GM19438 (cell line): ENCODE results near the gene VPS13C.

ENCODE experiments used
- ATAC-seq: cut with Tn5 transposase; IDR thresholded peaks from one replicate; pipeline ENCODE4 v1.9.1; 2021; ENCODE audit warnings: low read depth; ENCODE audit not compliant: unreplicated experiment

Gene VPS13C

DNA sequence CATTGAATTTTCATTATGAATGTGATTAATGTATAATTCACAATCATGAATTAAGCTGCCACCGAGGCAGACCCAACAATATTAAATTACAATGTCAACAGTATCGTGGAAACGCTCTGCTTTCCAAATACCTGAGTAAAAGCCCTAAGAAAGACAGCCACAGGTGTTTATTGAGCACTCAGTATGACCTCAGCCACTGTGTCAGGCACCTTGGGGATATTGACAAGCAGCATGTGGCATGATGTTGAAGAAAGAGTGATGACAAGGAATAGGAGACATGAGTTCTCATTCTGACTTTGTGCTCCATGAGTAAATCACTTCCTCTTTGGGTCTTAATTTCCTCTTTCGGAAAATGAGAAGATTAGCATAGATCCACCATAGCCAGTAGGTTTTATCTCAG lies 19.3 kb upstream of the VPS13C start:
- ATAC-seq: no peak

DNA sequence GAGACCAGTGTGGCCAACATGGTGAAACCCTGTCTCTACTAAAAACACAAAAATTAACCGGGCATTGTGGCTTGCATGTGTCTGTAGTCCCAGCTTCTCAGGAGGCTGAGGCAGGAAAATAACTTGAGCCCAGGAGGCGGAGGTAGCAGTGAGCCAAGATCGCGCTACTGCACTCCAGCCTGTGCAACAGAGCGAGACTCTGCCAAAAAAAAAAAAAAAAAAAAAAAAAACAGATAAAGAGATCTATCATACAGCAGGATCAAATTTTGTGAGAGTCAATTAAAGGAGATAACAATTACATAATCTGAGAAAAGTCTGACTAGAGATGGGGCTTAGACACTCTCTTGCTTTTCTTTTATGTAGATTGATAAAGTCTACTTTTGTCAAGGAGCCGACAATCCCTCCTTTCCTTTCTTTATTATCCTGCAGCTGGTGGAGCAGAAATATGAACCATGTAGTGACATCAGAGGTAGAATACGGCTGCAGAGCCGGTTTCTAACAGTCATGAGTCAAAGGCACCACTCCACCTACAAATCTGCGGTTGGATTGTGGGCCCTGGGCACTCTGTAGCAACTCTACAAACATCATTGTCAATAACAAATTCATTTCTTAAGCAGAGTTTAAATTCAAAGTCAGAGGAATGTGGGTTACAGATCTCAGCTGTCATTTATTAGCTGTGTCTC lies 15.5 kb upstream of the VPS13C start:
- no peak for ATAC-seq

DNA sequence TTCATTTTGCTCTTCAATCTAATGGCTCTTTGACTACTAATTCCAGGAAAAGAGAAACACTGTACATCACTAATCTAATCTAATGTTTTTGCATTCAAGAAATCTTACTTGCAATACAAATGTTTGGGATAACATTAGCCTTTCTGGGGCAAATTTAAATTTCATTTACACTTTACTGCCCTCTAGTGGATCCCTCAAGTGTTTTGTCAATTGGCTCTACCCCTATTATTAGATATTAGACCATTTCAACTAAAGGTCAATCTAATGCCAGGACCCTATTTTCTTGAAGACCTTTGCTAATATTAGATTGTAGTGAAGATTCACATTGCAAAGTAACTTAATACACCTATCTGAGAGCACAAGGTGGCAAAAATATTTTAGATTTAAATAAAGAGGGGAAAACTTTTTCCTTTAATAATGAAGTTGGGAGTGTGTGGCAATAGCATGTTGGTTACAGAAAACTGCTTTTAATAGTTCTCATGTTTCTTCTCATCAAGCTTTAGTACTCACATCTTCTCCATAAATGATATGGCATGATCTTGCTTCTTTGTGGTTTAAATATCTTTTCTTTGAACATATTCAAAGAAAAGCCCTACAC lies 11.6 kb upstream of the VPS13C start:
- no peak for ATAC-seq

DNA sequence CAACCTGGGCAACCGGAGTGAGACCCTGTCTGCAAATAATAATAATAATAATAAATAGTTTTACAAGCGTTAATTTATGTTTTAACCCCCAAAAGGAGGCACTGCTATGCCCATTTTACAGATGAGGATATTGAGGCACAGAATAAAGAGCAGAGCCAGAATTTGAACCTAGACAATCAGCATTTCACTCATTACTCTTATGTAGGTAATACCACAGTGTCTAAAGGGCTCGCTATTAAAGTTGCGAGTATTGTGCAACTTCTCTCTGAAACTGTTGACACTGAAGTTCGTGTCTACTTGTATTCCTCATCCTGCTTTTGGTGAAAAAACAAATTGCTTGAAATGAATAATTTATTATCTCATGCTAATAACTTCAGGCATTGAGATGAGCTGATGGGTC lies 9.3 kb upstream of the VPS13C start:
- ATAC-seq: no peak

DNA sequence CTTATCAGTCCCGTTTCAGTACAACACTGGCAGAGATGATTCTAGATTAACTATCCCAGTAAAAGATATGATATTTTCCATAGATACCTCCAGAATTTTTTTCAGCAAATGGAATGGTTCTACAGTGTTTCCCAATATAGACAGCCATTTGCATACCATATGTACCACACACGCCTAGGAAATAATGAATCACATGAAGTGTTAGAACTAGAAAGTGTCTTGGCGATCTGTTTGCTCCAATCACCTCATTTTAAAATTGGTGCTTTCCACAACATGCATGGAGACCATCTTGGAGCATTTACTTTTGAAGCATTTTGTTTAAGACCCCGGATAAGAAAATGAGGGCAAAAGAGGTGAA lies 8.5 kb upstream of the VPS13C start:
- no peak for ATAC-seq

DNA sequence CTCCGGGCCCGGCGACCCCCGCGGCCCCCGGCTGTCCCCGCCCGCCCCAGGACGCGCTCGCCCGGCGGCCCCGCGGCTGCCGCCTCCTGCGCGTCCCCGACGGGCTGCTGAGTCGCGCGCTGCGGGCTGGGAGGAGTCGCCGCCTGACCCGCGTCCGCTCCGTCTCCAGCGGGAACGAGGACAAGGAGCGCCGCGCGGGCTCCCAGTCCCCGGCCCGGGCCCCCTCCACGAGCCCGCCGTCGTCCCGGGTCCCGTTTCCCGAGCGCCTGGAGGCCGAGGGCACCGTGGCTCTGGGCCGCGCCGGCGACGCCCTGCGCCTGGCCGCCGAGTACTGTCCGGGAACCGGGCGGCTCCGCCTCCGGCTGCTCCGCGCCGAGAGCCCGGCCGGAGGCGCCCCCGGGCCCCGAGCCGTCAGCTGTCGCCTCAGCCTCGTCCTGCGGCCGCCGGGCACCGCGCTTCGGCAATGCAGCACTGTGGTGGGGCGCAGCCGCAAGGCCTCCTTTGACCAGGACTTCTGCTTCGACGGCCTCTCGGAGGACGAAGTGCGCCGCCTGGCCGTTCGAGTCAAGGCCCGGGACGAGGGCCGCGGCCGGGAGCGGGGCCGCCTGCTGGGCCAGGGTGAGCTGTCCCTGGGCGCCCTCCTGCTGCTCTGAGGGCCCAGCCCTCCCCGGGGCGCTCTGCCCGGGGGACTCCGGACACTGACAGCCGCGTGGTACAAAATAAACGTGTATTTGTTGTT lies 8.0 kb upstream of the VPS13C start:
- no peak for ATAC-seq

DNA sequence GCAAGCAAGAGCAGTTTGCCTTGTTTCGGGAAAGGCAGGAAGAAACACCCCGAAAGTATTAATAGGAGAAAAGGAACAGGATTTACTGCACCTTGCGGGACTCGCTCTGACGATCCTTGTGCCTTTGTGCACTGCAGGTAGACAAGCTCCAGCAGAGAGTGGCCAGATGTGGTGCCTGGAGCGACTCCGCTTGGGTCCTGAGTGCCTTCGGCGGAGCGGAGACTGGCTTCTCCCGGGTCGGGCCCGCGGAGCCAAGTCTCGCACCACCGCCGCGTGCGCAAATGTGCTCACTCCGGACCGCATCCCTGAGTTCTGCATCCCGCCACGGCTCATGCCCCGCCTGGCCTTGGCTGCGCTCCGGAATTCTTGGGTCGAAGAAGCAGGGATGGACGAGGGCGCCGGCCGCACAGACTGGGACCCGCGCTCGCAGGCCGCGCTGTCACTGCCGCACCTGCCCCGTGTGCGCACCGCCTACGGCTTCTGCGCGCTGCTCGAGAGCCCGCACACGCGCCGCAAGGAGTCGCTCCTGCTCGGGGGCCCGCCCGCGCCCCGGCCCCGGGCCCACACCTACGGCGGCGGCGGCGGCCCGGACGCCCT lies 7.3 kb upstream of the VPS13C start:
- no peak for ATAC-seq

DNA sequence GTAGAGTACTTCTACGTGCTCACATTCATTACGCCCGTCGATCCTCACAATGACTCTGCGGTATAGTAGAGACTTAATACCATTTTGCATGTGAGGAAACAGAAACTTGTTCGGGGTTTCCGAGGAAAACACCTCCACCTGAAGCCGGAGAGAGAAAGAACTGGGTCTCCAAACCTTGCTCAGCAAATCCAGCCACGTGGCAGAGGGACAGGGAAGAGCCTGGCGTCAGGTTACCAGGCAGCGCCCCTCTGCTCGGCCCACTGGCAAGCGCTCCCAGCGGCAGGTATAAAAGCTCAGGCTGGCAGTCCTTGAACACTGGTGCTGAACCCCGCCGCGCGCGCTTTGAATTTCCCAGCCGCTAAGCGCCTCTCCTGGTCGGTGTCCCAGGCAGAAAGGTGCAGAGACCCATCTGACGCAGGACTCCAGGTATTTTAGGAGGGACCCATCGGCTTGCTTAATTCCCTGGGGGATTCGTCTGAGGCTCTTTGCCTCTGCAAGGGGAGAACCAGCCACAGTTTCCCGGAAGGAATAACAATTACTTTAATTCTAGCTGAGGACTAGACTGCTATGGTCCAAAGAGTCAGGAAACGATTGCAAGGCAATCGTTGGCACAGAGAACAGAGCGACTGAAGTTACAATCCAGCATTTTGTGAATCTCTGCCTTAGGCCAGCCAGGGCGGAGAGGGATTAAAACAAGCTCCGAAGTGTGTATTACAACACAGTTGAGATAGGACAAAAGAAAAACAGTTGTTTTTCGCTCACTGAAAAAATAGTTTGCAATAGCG lies 6.6 kb upstream of the VPS13C start, which contains the start of gene C2CD4A:
Gene C2CD4A (plus strand): TSS at position 315 of the 785 bp plus-strand sequence. CDS start 637 bp downstream, outside the sequence.
- ATAC-seq: no peak

DNA sequence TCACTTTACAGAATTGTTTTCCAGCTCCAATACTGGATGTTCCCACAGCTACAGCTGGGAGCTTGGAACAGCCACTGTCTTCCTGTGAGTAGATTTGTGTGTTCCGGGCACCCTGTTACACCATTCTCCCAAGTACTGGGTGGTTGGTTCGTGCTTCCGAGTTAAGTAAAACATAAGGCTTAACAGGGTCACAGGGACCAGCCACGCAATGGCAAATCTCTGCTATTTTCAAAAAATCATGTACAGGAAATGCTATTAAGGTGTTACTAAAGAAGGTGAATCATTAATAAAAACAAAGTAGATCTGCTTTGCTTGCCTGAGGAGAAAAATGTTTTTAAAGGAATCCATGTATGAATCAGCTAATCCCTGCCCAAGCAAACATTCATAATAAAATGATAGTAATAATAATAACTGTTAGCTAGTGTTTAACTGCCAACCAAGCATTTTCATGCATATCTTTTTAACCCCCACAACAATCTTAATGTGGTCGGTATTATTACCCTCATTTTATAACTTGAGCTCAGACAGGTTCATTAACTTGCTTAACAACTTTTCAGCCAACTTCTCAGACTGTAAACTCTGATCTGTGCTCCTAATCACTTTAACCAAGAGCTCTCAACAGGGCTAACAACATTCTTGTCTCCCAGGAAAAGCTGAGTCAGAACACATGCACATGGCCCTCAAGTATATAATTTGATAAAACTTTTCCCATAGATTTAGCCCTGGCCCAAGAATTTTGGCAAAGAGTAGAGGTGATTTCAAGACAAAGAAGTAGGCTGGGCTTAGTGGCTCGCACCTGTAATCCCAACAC lies 3.8 kb upstream of the VPS13C start:
- no peak for ATAC-seq

DNA sequence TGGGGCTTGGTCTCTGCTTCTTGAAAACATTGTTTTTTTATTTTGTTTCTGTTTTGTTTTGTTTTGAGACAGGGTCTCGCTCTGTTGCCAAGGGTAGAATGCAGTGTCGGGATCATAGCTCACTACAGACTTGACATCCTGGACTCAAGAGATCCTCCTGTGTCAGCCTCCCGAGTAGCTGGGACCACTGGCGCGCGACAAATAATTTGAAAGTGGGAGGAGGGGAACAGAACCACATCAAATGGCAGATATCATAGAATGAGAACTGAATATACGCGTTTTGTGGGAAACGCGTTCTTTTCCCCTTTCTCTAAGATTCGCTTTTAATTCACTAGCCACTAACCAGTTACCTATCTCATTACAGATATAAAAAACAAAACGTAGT lies 641 bp upstream of the VPS13C start:
- ATAC-seq: peak; percentile 7

DNA sequence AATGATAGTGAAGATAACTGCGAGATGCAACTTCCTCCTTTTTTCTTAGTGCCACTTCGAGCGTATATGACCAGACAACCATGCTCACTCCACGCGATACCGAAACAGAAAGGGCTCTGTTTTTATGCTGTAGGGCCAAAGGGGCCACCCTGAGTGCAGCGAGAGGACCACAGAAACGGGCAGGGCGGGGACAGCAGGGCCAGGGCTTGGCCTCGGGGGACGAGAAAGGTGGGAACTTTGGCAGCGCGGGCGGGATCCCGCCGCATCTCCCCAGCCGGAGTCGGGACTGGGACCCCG lies 483 bp downstream of the VPS13C start:
- peak; percentile 74 for ATAC-seq

DNA sequence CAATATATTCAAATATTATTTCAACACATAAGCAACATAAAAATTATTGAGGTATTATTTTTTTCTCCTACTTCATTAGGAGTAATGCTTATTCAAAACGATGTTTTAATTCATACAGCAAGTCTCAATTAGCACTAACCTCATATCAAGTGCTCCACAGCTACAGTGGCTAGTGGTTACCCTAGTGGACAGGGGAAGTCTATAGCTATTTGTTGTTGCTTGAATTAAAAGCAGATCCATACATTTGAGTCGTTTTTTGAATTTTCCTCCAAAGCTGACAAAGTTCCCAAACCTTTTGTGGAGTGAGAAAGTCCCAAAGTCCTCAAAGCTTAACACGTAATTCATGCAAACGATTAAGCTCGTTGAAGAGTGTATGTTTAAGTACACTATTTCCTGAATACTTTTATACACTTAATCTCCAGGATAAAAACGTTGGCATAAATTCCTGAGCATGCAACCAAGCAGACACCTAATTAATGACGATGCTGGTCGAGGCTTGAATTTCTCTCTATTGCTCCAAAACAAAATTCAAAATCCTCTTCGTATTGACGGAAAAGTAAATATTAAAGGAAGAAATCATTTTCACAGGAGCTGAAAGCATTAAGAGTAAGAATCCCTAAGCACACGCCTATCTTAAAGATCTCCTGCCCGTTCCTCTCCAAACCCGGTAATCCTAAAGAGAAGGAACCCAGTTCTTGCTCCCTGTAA lies 985 bp downstream of the VPS13C start:
- no peak for ATAC-seq

DNA sequence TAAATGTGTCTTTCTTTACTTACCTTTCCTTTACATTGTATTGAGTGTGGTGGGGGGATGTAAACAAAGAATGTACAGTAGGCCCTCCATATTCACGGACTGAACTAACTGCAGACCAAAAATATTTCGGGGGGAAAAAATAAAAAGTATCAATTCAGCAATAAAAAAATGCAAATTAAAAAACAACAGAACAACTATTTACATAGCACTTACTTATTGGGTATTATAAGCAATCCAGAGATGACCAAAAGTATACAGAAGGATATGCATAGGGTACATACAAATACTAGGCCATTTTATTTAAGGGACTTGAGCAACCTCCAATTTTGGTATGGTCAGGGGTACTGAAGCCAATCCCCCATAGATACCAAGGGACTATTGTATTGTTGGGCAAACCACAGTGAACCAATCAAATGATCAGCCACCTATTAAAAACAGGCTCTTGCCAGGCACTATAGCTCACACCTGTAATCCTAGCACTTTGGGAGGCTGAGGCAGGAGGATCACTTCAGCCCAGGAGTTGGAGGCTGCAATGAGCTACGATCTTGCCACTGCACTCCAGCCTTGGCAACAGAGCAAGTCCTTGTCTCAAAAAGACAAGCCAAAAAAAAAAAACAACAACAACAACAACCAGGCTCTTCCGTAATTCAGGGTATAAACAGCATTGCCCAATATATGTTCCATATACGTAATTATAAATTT lies 1.8 kb downstream of the VPS13C start:
- ATAC-seq: no peak

DNA sequence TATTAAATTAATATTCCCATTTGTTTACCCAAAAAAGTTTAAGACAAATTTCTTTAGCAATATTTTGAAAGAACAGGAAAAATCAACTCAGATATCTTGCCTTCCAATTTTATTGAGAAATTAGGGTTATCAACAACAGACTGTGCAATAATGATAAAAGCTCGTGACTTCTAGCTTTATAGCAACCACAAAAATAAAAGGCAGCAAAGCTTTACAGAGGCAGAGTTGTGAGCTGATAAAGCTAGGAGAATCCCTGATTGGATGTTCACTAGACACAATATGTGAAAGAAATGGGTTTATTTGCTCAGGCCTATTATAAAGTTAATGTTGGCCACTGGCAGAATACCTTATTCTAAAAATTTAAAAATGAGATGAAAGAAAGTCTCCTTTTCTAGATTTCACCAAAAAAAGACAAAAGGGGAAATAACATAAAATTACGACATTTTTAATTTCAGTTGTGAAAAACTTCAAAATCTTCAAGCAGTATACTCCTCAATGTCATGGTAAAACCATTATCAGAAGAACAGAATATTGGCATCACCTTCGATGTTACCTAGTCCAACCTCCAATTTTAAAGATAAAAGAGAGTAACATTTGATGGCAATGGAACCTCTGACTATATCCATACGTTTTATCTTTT lies 2.8 kb downstream of the VPS13C start:
- ATAC-seq: no peak

DNA sequence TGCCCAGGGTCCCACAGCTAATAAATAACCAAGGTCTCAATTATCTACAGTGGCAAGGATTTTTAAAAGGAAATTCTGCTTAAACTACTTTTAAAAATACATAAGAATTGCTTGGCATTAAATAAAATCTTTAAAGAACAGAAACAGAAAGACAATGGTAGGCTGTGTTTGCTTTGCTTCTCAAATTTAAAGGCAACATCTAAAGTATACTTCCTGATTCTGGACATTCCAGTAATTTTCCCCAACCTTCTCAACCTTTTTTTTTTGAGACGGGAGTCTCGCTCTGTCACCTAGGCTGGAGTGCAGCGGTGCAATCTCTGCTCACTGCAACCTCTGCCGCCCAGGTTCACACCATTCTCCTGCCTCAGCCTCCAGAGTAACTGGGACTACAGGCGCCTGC lies 5.3 kb downstream of the VPS13C start:
- no peak for ATAC-seq

DNA sequence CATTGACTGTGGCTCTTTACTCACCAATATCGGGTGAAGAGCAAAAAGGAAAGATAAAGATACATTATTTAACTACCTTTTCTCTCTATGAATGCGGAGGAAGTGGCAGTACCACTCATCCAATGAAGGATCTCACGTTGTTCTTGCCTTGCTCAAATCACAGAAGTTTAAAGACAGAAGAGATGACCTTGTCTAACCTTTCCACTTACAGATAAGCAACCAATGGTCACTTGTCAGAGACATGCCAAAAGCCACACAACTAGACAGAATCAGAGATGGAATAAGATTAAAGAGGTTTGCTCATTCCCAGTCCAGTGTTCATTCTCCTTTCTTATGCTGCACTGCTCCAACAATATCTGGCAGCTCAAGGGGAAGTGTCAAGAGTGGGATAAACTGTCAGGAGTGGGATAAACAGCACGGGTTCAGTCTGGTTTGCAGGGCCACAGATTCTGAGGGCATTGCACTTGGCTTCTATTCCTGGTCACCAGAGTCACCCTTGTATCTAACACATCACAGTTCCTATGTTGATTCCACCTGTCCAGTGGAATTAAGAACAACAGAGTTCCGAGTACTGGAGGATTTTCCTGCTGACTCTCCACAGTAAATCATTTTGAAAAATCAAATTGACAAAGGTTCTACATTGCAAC lies 6.7 kb downstream of the VPS13C start:
- no peak for ATAC-seq

DNA sequence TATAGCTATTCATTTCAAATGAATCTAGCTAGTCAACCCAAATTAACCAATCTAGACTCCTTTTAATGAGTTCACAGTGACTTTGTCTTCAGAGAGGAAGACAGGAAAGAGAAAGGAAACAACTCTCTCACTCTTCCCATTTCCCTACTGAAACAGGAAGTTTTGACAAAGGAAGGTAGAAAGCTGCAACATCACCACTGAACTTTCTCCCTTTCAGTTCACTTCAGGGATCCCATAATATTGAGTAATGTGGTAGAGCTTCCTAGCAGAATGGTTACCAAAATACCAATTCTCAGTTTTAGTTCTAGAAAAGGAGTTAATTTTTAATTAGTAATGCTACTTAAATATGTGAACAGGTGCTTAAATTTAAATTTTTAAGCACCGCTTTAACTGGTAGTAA lies 7.5 kb downstream of the VPS13C start:
- no peak for ATAC-seq

DNA sequence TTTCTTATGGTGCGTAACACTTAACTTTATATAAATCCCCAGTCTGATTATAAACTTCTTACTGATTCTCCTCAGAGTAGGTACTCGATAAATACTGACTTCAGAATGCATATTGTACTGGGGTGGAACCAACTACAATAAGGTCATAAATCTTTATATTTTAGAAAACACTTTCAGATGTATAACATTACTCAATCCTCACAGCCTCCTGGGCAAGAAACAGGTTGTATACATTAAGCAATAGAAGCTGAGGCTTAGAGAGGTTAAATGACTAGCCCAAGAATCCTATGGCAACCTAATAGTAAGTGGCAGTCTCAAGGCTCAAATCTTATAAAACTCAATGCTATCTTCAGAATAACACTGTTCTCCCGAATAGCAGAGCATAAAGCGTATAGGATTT lies 9.1 kb downstream of the VPS13C start:
- no peak for ATAC-seq
